ENCODE data around the gene XXYLT1.

The XXYLT1 gene

DNA sequence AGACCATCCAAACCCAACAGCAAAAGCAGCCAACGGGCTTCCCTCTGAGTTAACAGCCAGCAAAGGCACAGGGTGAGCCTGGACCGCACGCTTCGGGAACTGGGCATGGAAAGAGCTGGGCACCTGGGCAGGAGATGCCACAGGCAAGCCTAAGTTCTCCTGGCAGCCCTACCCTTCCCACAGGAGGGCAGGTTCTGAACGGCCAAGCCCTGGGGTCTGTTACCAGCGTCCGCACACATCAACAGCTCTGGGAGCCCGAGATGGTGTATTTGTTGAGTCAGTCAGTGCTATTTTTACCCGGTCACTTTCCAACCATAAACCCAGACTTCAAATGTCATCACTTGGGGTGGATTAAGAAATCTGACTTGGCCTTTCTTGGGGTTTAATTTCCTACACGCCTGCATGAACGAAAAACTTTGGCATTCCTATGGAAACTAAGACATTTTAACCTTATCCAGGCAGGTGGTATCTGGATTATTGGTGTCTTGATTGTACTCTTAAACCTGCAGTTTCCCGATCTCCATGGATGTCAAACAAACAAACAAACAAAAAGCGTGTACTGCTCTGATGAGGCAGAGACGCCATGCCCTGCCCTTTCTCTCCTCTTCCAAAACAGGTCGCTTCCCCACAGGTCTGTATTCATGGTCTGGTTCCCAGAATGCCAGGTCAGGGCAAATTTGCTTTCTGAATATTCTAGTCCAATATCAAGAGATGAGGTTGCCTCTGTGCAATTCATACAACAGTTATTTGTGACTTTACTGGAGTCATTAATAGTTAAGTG, 99.7 kb downstream of the XXYLT1 start:
- DNase-seq (ENCODE audit: extremely low read depth, insufficient read length): no peak
- no peak for TF ChIP-seq CTCF (IDR thresholded peaks at IDR 0.05; ENCODE audit: insufficient read depth, low read length, poor library complexity, severe bottlenecking)
- no peaks in the 10 kb centered on the region; the same call in 1 of the 2 replicates for H3K36me3 ChIP-seq (ENCODE audit: control insufficient read depth, insufficient read depth, low read length)
- no peaks in the 10 kb centered on the region for H3K27me3 ChIP-seq (replicated peaks; ENCODE audit: control insufficient read depth, insufficient read depth, low read length)
- no peak overlapping the region for H3K4me3 ChIP-seq (replicated peaks; ENCODE audit: low read depth, low read length)

DNA sequence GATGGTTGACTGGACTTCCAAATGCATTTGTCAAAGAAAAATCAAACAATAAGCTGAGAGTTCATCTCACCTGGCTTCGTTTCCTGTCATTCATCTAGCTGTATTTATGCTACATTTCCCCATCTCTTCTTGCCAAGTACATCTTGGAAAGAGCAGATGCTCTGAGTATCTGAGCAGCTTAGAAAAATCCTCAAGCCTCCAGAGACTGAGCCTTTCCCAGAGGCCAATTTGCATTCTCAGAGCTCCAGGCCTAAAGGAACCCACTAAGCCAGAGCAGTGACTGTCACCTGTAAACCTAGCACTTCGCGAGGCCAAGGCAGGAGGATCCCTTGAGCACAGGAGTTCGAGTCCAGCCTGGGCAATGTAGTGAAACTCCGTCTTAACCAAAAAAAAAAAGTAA, 100.5 kb downstream of the XXYLT1 start:
- no peak for DNase-seq (ENCODE audit: extremely low read depth, insufficient read length)
- no peak overlapping the region for H3K4me3 ChIP-seq (replicated peaks; ENCODE audit: low read depth, low read length)
- H3K36me3 ChIP-seq (ENCODE audit: control insufficient read depth, insufficient read depth, low read length): no peaks in the 10 kb centered on the region; the same call in 1 of the 2 replicates
- no peak for TF ChIP-seq CTCF (IDR thresholded peaks at IDR 0.05; ENCODE audit: insufficient read depth, low read length, poor library complexity, severe bottlenecking)
- no peaks in the 10 kb centered on the region for H3K27me3 ChIP-seq (replicated peaks; ENCODE audit: control insufficient read depth, insufficient read depth, low read length)

DNA sequence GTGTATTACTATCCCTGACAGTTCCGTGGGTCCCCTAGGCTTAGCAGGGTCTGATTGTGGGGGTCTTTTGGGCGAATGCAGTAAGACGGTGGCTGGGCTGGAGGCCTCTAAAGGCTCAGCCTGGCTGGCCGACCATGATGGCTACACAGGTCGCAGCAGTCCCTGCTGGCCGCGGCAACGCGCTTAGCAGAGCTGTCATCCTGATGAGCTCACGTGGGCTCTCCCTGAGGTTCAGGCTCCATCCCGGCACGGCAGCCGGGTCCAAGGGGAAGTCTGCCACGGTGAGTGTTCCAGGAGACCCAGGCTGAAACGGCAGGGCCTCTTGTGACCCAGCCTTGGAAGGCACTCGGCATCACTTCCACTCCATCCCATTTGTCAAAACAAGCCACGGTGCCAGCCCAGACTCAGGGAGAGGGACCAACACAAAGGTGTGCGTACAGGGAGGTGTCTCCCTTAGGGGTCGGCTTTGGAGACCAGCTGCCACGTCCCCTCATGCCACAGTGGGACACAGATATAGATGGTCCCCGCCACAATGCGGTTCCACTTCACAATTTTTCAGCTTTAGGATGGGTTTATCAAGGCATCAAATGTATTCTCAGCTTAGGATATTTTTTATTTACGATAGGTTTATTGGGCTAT, 101.8 kb downstream of the XXYLT1 start:
- Histone ChIP-seq H3K36me3 (ENCODE audit: control insufficient read depth, insufficient read depth, low read length) (no peaks in the 10 kb centered on the region), H3K27me3 (replicated peaks; ENCODE audit: control insufficient read depth, insufficient read depth, low read length) (no peaks in the 10 kb centered on the region), H3K4me3 (replicated peaks; ENCODE audit: low read depth, low read length) (no peak overlapping the region)
- TF ChIP-seq CTCF (IDR thresholded peaks at IDR 0.05; ENCODE audit: insufficient read depth, low read length, poor library complexity, severe bottlenecking): no peak
- no peak for DNase-seq (ENCODE audit: extremely low read depth, insufficient read length)

- TF ChIP-seq CTCF (IDR thresholded peaks at IDR 0.05; ENCODE audit: insufficient read depth, low read length, poor library complexity, severe bottlenecking): no peak
- Histone ChIP-seq H3K4me3 (replicated peaks; ENCODE audit: low read depth, low read length) (no peak overlapping the region), H3K36me3 (ENCODE audit: control insufficient read depth, insufficient read depth, low read length) (no peaks in the 10 kb centered on the region), H3K27me3 (replicated peaks; ENCODE audit: control insufficient read depth, insufficient read depth, low read length) (no peaks in the 10 kb centered on the region)
- DNase-seq (ENCODE audit: extremely low read depth, insufficient read length): no peak
Measured at GRCh38 chr3:195168009-195168762, 102.8 kb downstream of the XXYLT1 start.

DNA sequence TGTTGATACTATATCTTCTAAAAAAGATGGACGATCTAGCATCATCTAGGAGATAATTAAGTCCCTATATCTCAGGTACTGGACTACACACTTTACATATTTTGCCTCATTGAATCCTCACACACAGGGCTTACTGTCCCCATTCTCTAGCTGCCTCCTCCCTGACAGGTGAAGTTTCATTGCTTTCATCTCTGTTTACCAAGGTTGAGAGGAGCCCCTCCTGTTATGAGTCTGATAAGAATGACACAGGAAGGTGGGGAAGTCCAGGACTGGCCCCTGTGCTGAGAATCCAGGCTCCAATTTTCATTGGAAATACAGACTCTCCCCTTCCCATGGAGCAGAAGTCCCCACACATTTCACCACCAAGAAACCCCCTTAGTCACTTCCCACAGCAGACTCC, 105.2 kb downstream of the XXYLT1 start:
- no peaks in the 10 kb centered on the region for H3K36me3 ChIP-seq (ENCODE audit: control insufficient read depth, insufficient read depth, low read length)
- no peak for DNase-seq (ENCODE audit: extremely low read depth, insufficient read length)
- TF ChIP-seq CTCF (IDR thresholded peaks at IDR 0.05; ENCODE audit: insufficient read depth, low read length, poor library complexity, severe bottlenecking): no peak
- no peak overlapping the region for H3K4me3 ChIP-seq (replicated peaks; ENCODE audit: low read depth, low read length)
- no peaks in the 10 kb centered on the region for H3K27me3 ChIP-seq (replicated peaks; ENCODE audit: control insufficient read depth, insufficient read depth, low read length)
